ENCODE measurements around the gene AK9.

DNA sequence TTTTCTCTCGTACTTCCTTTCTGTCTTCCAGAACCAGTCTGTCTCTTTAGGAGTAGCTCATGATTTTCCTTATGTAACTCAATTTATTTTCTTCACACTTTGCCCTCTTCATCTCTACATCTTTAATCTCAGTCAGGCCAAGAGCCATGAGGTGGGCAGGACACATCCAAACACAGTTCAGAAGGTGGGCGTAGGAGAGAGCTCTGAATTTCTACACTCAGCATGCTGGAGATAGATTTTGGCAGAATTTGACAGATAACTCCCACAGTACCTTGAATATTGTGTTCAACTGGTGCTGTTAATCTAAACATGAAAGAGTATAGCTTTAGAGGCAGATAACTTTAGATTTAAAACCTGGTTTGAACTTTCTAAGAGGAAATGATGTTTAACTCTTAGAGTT, 184.2 kb downstream of the AK9 start:
- TF ChIP-seq, protein P1, sequence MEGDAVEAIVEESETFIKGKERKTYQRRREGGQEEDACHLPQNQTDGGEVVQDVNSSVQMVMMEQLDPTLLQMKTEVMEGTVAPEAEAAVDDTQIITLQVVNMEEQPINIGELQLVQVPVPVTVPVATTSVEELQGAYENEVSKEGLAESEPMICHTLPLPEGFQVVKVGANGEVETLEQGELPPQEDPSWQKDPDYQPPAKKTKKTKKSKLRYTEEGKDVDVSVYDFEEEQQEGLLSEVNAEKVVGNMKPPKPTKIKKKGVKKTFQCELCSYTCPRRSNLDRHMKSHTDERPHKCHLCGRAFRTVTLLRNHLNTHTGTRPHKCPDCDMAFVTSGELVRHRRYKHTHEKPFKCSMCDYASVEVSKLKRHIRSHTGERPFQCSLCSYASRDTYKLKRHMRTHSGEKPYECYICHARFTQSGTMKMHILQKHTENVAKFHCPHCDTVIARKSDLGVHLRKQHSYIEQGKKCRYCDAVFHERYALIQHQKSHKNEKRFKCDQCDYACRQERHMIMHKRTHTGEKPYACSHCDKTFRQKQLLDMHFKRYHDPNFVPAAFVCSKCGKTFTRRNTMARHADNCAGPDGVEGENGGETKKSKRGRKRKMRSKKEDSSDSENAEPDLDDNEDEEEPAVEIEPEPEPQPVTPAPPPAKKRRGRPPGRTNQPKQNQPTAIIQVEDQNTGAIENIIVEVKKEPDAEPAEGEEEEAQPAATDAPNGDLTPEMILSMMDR (IDR thresholded peaks at IDR 0.05): no peak
- no peak for TF ChIP-seq POLR2A (IDR thresholded peaks at IDR 0.05)
